Neural progenitor cell (in vitro differentiated cells): Measurements from ENCODE around the gene NPSR1.

Experiments used
- CTCF ChIP-seq: fragments of 200-600 bp; sonication (generic); IDR thresholded peaks from 2 replicates; pipeline ENCODE4 v1.5.1; 2017; ENCODE audit warnings: antibody characterized with exemption, mild to moderate bottlenecking
- EZH2 ChIP-seq: fragments of 200-600 bp; sonication (generic); IDR thresholded peaks from 2 replicates; pipeline ENCODE4 v1.6.1; 2017; ENCODE audit warnings: antibody characterized with exemption, mild to moderate bottlenecking, moderate library complexity

DNA sequence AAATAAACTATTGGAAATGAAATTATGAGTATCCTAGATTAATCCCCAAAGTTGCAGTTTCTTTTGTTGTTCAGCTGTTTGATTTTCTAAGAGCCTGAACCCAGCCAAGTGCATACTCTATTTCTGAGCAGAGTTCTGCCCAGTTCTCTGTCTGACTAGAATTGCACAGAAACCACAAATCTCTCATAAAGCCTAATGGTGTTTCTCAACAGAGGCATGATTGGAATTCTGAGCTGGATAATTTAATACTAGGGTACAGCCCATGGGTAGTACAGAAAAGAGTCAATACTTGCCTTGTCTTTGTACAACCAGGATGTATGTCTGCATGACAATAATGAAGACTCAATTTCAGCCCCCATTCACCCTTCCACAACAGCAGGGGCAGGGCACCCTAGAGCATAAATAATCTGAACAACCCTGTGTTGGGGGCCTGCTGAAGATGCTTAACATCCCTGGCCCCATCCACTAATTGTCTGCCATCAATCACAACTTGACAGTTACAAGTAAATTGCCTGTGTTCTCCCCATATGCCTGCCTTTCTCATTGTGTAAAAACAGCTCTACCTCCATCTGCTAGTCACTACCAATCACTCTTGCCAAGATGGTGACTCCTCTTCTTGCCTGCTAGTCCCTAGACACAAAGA lies 114.4 kb downstream of the NPSR1 start:
- TF ChIP-seq CTCF (no peak), EZH2 (no peak)
